Parathyroid adenoma (tissue), 2 donors: ENCODE results near the gene XXYLT1.

Experiments used
- H2AFZ ChIP-seq: fragments of 300-600 bp; sonication (generic); one replicate; pipeline ENCODE4 v1.7.0; 2017; ENCODE audit warnings: antibody characterized with exemption, mild to moderate bottlenecking
- H3K27ac ChIP-seq: fragments of 300-600 bp; sonication (generic); one replicate; pipeline ENCODE4 v1.7.0; 2017
- H3K27me3 ChIP-seq: fragments of 300-600 bp; sonication (generic); one replicate; pipeline ENCODE4 v1.7.0; 2017; ENCODE audit warnings: low read length; ENCODE audit not compliant: control insufficient read depth, insufficient read depth
- H3K36me3 ChIP-seq: fragments of 300-600 bp; sonication (generic); one replicate; pipeline ENCODE4 v1.7.0; 2017; ENCODE audit warnings: low read length; ENCODE audit not compliant: control insufficient read depth, insufficient read depth
- H3K4me1 ChIP-seq: fragments of 300-600 bp; sonication (generic); one replicate; pipeline ENCODE4 v1.7.0; 2017; ENCODE audit warnings: control low read depth
- H3K4me2 ChIP-seq: fragments of 300-600 bp; sonication (generic); one replicate; pipeline ENCODE4 v1.7.0; 2017; ENCODE audit warnings: low read length
- H3K4me3 ChIP-seq: fragments of 300-600 bp; sonication (generic); one replicate; pipeline ENCODE4 v1.7.0; 2017; ENCODE audit warnings: low read depth, low read length
- H3K79me2 ChIP-seq: fragments of 300-600 bp; sonication (generic); one replicate; pipeline ENCODE4 v1.7.0; 2017; ENCODE audit warnings: control low read depth
- H3K9ac ChIP-seq: fragments of 300-600 bp; sonication (generic); one replicate; pipeline ENCODE4 v1.7.0; 2017; ENCODE audit warnings: mild to moderate bottlenecking
- H3K9me3 ChIP-seq: fragments of 300-600 bp; sonication (generic); one replicate; pipeline ENCODE4 v1.7.0; 2017; ENCODE audit warnings: low read length; ENCODE audit not compliant: control insufficient read depth
- TF ChIP-seq, protein P1 (sequence below): fragments of 300-600 bp; sonication (generic); IDR thresholded peaks from one replicate; pipeline ENCODE4 v1.7.0; 2017; ENCODE audit warnings: antibody characterized with exemption, mild to moderate bottlenecking
- donor health status: primary hyperparathyroidism.

The XXYLT1 gene

GRCh38 chr3:195030791-195031321 lies 240.1 kb downstream of the XXYLT1 start:
- Histone ChIP-seq H3K4me3 (no peak overlapping the region), H3K9me3 (no peaks in the 10 kb centered on the region), H3K9ac (no peak overlapping the region), H3K79me2 (no peaks in the 10 kb centered on the region), H3K4me1 (no peaks in the 10 kb centered on the region), H3K4me2 (no peak overlapping the region), H3K36me3 (no peaks in the 10 kb centered on the region), H3K27me3 (no peaks in the 10 kb centered on the region), H2AFZ (no peak overlapping the region), H3K27ac (peak overlapping the region; percentile 41)
- TF ChIP-seq, protein P1, sequence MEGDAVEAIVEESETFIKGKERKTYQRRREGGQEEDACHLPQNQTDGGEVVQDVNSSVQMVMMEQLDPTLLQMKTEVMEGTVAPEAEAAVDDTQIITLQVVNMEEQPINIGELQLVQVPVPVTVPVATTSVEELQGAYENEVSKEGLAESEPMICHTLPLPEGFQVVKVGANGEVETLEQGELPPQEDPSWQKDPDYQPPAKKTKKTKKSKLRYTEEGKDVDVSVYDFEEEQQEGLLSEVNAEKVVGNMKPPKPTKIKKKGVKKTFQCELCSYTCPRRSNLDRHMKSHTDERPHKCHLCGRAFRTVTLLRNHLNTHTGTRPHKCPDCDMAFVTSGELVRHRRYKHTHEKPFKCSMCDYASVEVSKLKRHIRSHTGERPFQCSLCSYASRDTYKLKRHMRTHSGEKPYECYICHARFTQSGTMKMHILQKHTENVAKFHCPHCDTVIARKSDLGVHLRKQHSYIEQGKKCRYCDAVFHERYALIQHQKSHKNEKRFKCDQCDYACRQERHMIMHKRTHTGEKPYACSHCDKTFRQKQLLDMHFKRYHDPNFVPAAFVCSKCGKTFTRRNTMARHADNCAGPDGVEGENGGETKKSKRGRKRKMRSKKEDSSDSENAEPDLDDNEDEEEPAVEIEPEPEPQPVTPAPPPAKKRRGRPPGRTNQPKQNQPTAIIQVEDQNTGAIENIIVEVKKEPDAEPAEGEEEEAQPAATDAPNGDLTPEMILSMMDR, result no peak

DNA sequence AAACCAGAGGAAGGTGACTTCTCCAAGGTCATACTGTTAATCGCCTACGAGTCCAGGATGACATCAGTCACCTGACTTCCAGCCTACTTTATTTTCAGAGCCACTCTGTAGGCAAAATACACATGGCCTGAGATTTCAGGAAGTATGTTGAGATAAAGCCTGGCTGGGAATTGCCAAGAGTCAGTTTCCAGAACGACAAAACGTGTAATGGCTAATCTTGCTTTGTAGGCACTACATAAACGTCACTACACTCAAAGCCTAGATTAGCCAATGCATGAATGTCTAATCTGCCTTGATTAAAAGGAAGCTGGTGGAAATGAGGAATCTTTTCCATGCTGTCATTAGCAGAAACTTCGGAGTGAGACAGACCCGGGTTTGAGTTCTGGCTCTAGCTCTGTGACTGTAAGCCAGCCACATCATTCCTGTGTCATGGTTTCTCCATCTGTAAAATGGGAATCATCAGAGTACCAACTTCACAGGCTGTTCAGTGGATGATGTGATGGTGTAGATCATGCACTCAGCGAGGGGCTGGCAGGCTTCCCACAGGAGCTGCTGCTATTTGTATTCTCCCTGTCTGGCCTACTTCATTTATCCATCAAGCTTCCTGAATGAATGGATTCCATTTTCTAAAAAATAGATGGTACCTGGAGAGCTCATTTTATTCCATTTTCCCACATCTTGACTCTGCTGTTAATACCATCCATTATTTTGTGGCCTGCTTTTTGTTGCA lies 241.9 kb downstream of the XXYLT1 start:
- Histone ChIP-seq H3K79me2 (no peaks in the 10 kb centered on the region), H3K4me2 (no peak overlapping the region), H3K4me3 (no peak overlapping the region), H3K27me3 (no peaks in the 10 kb centered on the region), H3K36me3 (no peaks in the 10 kb centered on the region), H3K27ac (no peak overlapping the region), H3K9me3 (no peaks in the 10 kb centered on the region), H3K4me1 (no peaks in the 10 kb centered on the region), H3K9ac (no peak overlapping the region), H2AFZ (no peak overlapping the region)
- TF ChIP-seq, protein P1, result no peak

DNA sequence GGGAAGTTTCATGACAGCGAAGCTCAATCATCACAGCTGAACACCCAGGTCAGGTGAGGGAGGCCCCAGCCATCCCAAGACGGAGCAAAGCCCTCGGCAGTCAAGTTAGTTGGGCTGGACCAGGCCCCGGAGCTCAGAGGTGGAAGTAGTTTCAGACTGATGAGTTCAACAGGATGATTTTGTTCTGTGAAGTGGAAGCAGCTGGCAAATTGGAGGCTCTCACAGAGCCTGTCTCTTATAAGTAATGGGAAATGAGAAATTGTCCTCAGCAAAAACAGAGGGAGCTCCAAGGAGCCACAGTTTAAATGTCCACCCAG lies 245.1 kb downstream of the XXYLT1 start:
- no peak overlapping the region for H3K9ac ChIP-seq
- H3K4me2 ChIP-seq, result no peak overlapping the region
- H3K27me3 ChIP-seq, result no peaks in the 10 kb centered on the region
- TF ChIP-seq, protein P1, result no peak
- H3K36me3 ChIP-seq, result no peaks in the 10 kb centered on the region
- no peaks in the 10 kb centered on the region for H3K9me3 ChIP-seq
- no peaks in the 10 kb centered on the region for H3K4me1 ChIP-seq
- H3K27ac ChIP-seq, result no peak overlapping the region
- no peaks in the 10 kb centered on the region for H3K79me2 ChIP-seq
- no peak overlapping the region for H3K4me3 ChIP-seq
- no peak overlapping the region for H2AFZ ChIP-seq

- Histone ChIP-seq H3K4me2 (no peak overlapping the region), H3K9ac (no peak overlapping the region), H2AFZ (no peak overlapping the region), H3K79me2 (no peaks in the 10 kb centered on the region), H3K4me1 (no peaks in the 10 kb centered on the region), H3K4me3 (no peak overlapping the region), H3K36me3 (no peaks in the 10 kb centered on the region), H3K27me3 (no peaks in the 10 kb centered on the region), H3K9me3 (no peaks in the 10 kb centered on the region), H3K27ac (no peak overlapping the region)
- TF ChIP-seq, protein P1, result no peak
Observed at GRCh38 chr3:195025056-195025883, 245.7 kb downstream of the XXYLT1 start.
